Measurements from ENCODE around the gene PTGDR.

DNA sequence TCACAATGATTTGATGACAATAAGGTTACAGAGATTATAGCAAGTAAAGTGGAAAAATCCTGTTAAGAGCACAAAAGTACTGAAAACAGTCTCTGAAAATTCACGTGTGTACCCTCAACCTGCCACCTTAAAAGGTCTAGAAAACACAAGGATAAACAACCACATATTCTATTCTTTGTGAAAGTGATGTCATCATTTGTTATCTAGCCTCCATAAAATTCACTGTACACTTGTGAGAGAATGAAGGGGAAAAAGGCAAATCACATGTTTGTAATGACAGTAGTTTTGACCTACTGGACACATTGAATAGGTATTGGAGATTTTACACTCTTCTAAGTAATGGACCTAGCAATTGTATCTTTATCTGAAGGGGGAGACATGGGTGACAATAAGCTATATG, 4.0 kb downstream of the PTGDR start:
- TF ChIP-seq, protein P1, sequence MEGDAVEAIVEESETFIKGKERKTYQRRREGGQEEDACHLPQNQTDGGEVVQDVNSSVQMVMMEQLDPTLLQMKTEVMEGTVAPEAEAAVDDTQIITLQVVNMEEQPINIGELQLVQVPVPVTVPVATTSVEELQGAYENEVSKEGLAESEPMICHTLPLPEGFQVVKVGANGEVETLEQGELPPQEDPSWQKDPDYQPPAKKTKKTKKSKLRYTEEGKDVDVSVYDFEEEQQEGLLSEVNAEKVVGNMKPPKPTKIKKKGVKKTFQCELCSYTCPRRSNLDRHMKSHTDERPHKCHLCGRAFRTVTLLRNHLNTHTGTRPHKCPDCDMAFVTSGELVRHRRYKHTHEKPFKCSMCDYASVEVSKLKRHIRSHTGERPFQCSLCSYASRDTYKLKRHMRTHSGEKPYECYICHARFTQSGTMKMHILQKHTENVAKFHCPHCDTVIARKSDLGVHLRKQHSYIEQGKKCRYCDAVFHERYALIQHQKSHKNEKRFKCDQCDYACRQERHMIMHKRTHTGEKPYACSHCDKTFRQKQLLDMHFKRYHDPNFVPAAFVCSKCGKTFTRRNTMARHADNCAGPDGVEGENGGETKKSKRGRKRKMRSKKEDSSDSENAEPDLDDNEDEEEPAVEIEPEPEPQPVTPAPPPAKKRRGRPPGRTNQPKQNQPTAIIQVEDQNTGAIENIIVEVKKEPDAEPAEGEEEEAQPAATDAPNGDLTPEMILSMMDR (IDR thresholded peaks at IDR 0.05), result no peak
- no peak for TF ChIP-seq POLR2A (IDR thresholded peaks at IDR 0.05)
